SIG-M5 treated with dmso at 0.1 percent for 504 hours (cell line): ENCODE data around the gene SLC22A2.

Experiments used
- DNase-seq: peaks from one replicate; lab custom pipeline; 2025; ENCODE audit not compliant: unreplicated experiment; lab: John Stamatoyannopoulos, UW

The SLC22A2 gene

GRCh38 chr6:160274871-160275510, 16.4 kb upstream of the SLC22A2 start:
- no peak for DNase-seq

DNA sequence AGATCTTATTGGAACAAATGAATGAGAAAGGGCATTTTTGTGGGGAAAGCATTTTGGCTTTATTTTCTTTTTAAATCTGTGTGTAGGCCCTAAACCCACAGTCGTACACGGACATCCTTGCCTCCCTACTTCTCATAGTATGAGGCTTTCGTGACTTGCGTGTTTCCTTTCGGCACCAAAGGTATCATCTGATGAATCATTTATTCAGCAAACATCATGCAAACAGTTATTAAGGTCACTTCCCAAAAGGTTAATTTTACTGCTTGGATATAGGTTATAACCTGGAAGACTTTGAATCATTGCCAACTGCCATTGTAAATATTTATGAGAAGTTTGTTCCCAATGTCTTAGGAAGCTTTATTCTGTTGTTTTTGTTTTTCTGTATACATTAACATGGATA, 15.1 kb upstream of the SLC22A2 start:
- DNase-seq = no peak

DNA sequence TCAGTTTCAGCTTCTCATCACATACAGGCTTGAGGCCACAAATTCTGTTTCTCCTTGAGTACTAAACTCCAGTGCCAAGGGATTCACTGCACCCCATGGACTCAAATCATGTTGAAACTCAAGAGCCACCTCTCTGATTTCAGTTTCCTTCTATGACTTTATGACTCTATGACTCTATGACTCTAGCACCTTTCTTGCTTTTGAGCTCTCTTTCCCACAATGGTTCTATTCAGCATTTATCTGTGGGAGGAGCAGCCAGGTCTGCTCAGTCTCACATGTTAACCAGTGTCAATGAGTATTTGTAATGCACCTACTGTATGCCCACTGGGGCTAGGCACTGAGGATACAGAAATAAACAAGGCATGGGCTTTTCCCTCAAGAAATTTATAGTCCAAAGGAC, 14.6 kb upstream of the SLC22A2 start:
- no peak for DNase-seq

- no peak for DNase-seq
Measured at GRCh38 chr6:160272707-160273106, 14.1 kb upstream of the SLC22A2 start.

DNA sequence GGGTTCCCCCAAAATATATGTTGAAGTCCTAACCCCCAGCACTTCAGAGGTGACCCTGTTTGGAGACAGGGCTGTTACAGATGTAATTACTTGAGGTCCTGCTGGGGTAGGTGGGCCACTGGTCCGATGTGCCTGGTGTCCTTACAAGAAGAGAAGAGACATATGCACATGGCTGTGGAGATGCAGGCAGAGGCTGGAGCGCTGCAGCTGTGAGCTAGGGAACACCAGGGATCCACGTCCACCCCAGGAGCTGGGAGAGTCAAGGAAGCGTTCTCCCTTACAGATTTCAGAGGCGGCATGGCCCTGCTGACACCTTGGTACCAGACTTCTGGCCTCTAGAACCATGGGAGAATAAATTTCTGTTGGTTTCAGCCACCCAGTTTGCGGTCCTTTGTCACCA, 11.7 kb upstream of the SLC22A2 start:
- DNase-seq = no peak

- DNase-seq = no peak
Measured at GRCh38 chr6:160269771-160270170, 11.2 kb upstream of the SLC22A2 start.

- DNase-seq = no peak
Measured at GRCh38 chr6:160269023-160269521, 10.5 kb upstream of the SLC22A2 start.

DNA sequence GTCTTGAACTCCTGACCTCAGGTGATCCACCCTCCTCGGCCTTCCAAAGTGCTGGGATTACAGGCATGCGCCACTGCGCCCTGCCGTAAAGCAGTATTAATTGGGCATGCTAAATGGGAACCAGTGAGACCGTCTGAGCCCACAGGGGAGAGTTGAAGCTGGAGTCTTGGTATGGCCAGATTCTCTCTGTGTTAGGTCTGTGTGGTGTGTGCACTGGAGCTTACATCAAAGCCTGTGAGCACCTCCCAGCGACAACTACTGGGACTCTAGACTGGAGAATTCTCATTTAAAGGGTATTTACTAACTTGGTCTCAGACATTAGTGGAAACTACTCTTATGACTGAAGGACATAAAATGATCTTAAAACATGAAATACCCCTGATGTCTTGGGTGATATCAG, 8.5 kb upstream of the SLC22A2 start:
- no peak for DNase-seq

- DNase-seq = no peak
Measured at GRCh38 chr6:160265869-160266476, 7.4 kb upstream of the SLC22A2 start.

DNA sequence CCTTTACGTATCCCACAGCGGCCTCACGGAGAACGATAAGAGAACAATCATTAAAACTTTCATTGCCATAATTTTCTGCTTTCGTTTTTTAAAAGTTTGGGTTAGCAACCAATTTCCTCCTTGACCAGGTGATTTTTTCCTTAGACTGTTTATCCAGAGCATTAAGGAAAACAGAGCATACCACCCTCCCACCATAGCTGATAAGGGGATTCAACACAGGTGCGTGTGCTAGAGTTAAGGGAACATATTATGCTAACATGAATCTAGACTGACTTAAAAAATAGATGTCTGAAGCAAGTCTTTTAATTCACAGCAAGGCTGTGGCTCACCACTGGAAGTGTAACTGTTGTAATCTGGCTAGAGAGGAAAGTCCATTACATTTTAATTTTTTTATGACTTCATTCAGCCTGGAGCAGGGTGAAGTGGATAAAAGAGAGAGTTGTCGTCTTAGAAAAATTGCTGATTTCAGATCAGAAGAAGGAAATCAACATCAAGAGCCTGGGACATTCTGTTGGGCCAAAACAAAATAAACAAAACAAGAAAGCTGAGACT, 5.5 kb upstream of the SLC22A2 start:
- no peak for DNase-seq

DNA sequence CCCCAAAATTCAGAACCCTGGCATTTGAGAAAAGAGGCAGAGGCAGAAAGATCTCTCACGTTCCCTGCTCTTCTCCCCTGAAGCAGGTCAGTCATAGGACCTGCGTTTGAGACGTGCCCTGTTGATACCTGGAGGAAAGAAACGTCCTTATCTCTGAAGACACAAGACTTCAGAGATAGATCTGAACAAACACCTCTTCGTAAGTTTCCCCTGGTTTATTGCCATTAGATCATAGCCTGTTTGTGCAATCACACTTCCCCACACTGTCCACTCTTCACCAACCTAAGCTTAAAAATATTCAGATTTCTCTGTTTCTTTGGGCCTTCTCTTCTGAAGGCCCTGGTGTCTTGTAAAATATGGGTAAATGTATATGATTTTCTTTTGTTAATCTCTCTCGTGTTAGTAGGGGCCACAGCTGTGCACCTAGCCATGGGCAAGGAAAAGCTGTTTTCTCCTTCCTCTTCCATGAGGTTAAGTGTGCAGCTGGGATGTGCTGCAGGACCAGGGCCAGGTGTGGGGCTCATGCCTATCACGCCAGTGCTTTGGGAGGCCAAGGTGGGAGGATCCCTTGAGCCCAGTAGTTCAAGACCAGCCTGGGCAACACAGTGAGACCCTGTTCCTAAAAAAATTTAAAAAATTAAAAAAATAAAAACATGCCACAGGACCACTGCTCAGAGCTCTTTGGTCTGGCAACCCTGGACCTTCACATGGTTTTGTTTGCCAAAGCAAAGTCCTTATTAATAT, 4.7 kb upstream of the SLC22A2 start:
- DNase-seq = no peak

DNA sequence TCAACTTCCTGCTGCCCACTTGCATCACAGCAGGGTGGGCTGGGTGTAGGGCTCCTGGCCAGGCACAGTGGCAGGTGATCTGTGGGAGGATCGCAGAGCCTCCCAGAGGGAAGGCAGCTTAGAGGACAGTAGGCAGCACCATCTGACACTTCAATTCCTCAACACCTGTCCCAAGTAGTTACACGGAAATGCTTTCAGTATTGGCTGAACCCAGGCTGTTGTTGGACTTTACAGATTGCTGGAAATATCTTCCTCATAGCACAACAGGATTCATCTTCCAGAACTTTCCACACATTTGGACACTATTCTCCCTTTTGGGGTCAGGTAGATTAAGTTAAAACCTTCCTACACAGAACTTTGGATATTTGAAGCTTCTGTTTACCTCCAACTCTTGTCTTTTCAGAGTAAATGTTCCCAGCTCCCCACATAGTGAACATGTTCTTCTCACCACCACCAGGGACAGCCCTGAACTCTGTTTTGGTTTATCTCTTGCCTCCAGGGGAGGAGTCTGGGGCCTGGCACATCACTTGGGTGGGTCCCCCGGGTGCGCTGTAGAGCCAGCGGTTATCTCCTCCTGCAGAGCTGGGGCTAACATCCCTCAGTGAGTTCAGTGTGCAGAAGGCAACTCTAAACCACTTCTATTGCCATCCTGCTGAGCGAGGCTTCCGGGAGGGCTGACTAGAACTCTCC, 3.5 kb upstream of the SLC22A2 start:
- DNase-seq = no peak

GRCh38 chr6:160260803-160261450, 2.3 kb upstream of the SLC22A2 start:
- DNase-seq = no peak

DNA sequence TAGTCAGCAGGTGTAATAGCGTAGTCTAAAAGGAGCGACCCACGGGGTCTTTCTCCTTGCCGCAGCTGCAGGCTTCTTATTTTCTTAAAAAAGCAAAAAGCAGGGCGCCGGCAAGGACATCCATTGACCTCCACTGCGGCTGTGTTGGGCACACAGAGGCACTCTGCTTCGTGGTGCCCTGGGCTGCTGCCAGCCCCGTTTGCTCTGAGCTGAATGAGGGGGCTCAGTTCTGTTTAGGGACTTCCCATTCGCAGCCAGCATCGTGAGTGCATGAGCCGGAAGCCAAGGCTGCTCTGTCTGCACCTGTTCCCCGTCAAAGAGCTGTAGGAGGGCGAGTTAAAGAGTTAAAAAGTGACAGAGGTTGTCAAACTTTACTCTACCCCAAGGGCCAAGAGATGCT, 1.7 kb upstream of the SLC22A2 start:
- DNase-seq = no peak

GRCh38 chr6:160259598-160259997, 977 bp upstream of the SLC22A2 start:
- no peak for DNase-seq

GRCh38 chr6:160259143-160259425, 463 bp upstream of the SLC22A2 start:
- DNase-seq = no peak

DNA sequence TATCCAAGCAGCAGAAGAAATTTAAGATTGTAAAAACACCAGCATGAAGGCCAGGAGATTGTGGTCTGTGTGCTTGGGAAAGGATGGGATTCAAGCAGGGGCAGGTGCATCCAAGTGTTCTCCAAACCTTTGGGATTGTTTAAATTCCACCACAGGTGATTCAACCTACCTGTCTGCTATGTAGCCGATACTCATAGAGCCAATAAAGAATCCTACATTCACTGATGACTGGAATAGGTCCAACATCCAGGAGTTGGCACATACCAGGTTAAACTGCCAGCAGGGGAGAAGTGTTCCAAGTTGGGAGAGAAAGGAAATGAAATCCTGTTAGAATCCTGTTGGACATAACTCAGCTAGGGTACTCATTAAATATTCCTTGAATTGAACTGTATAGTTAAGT, 2.2 kb downstream of the SLC22A2 start:
- no peak for DNase-seq

GRCh38 chr6:160254467-160255312, 3.9 kb downstream of the SLC22A2 start:
- DNase-seq = no peak

- DNase-seq = no peak
Measured at GRCh38 chr6:160253714-160254113, 4.9 kb downstream of the SLC22A2 start.

DNA sequence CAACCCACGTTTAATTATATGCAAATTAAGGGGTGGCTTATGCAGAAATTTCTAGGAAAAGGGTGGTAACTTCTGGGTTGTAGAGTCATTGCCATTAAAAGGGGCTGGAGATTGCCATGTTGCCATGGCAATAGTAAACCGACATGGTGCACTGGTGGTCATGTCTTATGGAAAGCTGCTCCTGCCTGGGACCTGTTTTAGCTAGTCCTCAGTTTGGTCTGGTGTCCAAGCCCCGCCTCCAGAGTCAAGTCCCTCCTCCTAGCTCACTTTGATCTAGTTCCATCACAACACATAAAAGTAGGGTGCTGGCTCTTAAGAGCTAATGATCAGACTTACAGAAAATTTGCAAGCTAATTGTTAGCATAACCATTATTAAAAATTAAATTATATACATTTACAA, 5.3 kb downstream of the SLC22A2 start:
- no peak for DNase-seq
